ENCODE data around the gene OSBPL10.

OSBPL10 gene

GRCh38 chr3:31903686-31904431 is 77.2 kb downstream of the OSBPL10 start:
- Histone ChIP-seq H3K27me3 (replicated peaks; ENCODE audit: control insufficient read depth, insufficient read depth, low read length) (no peaks in the 10 kb centered on the region), H3K4me3 (ENCODE audit: low read length) (no peak overlapping the region), H3K9me3 (ENCODE audit: control insufficient read depth, low read length) (no peaks in the 10 kb centered on the region), H3K36me3 (ENCODE audit: control insufficient read depth, insufficient read depth, low read length, severe bottlenecking) (no peaks in the 10 kb centered on the region), H3K4me1 (ENCODE audit: control insufficient read depth, insufficient read depth, low read length) (peaks cover 8% of the 10 kb centered on the region), H3K9ac (ENCODE audit: low read length) (no peak overlapping the region)
- no peak for DNase-seq (ENCODE audit: low read depth)

- Histone ChIP-seq H3K27me3 (replicated peaks; ENCODE audit: control insufficient read depth, insufficient read depth, low read length) (no peaks in the 10 kb centered on the region), H3K4me1 (ENCODE audit: control insufficient read depth, insufficient read depth, low read length) (peaks cover 8% of the 10 kb centered on the region), H3K36me3 (ENCODE audit: control insufficient read depth, insufficient read depth, low read length, severe bottlenecking) (no peaks in the 10 kb centered on the region), H3K9me3 (ENCODE audit: control insufficient read depth, low read length) (no peaks in the 10 kb centered on the region), H3K9ac (ENCODE audit: low read length) (no peak overlapping the region), H3K4me3 (ENCODE audit: low read length) (no peak overlapping the region)
- DNase-seq (ENCODE audit: low read depth), result peak; percentile 17
These were observed 80.5 kb downstream of the OSBPL10 start for GRCh38 chr3:31900583-31900982.

GRCh38 chr3:31896648-31897433 is 84.2 kb downstream of the OSBPL10 start:
- Histone ChIP-seq H3K9ac (ENCODE audit: low read length) (no peak overlapping the region), H3K27me3 (replicated peaks; ENCODE audit: control insufficient read depth, insufficient read depth, low read length) (no peaks in the 10 kb centered on the region), H3K4me1 (ENCODE audit: control insufficient read depth, insufficient read depth, low read length) (peaks cover 25% of the 10 kb centered on the region), H3K36me3 (ENCODE audit: control insufficient read depth, insufficient read depth, low read length, severe bottlenecking) (no peaks in the 10 kb centered on the region), H3K4me3 (ENCODE audit: low read length) (no peak overlapping the region), H3K9me3 (ENCODE audit: control insufficient read depth, low read length) (no peaks in the 10 kb centered on the region)
- DNase-seq (ENCODE audit: low read depth), result no peak

GRCh38 chr3:31896026-31896425 is 85.0 kb downstream of the OSBPL10 start:
- H3K9ac ChIP-seq (ENCODE audit: low read length), result no peak overlapping the region
- no peak overlapping the region for H3K4me3 ChIP-seq (ENCODE audit: low read length)

GRCh38 chr3:31895471-31895870 is 85.6 kb downstream of the OSBPL10 start:
- Histone ChIP-seq H3K4me3 (ENCODE audit: low read length) (no peak overlapping the region), H3K9me3 (ENCODE audit: control insufficient read depth, low read length) (no peaks in the 10 kb centered on the region), H3K9ac (ENCODE audit: low read length) (no peak overlapping the region), H3K27me3 (replicated peaks; ENCODE audit: control insufficient read depth, insufficient read depth, low read length) (no peaks in the 10 kb centered on the region), H3K36me3 (ENCODE audit: control insufficient read depth, insufficient read depth, low read length, severe bottlenecking) (no peaks in the 10 kb centered on the region), H3K4me1 (ENCODE audit: control insufficient read depth, insufficient read depth, low read length) (peaks cover 29% of the 10 kb centered on the region)
- peak; percentile 12 for DNase-seq (ENCODE audit: low read depth)

More at GRCh38 chr3:31896026-31896425, 85.0 kb downstream of the OSBPL10 start:
- no peak for DNase-seq (ENCODE audit: low read depth)
- Histone ChIP-seq H3K36me3 (ENCODE audit: control insufficient read depth, insufficient read depth, low read length, severe bottlenecking) (no peaks in the 10 kb centered on the region), H3K27me3 (replicated peaks; ENCODE audit: control insufficient read depth, insufficient read depth, low read length) (no peaks in the 10 kb centered on the region), H3K4me1 (ENCODE audit: control insufficient read depth, insufficient read depth, low read length) (peaks cover 31% of the 10 kb centered on the region), H3K9me3 (ENCODE audit: control insufficient read depth, low read length) (no peaks in the 10 kb centered on the region)

- no peaks in the 10 kb centered on the region for H3K36me3 ChIP-seq (ENCODE audit: control insufficient read depth, insufficient read depth, low read length, severe bottlenecking)
- H3K27me3 ChIP-seq (replicated peaks; ENCODE audit: control insufficient read depth, insufficient read depth, low read length), result no peaks in the 10 kb centered on the region
- no peak overlapping the region for H3K4me3 ChIP-seq (ENCODE audit: low read length)
- peaks cover 1% of the 10 kb centered on the region for H3K9me3 ChIP-seq (ENCODE audit: control insufficient read depth, low read length)
- H3K4me1 ChIP-seq (ENCODE audit: control insufficient read depth, insufficient read depth, low read length), result peaks cover 23% of the 10 kb centered on the region
- no peak for DNase-seq (ENCODE audit: low read depth)
- no peak overlapping the region for H3K9ac ChIP-seq (ENCODE audit: low read length)
These were observed 88.0 kb downstream of the OSBPL10 start for GRCh38 chr3:31892916-31893573.

- Histone ChIP-seq H3K4me1 (ENCODE audit: control insufficient read depth, insufficient read depth, low read length) (peaks cover 23% of the 10 kb centered on the region), H3K27me3 (replicated peaks; ENCODE audit: control insufficient read depth, insufficient read depth, low read length) (no peaks in the 10 kb centered on the region), H3K36me3 (ENCODE audit: control insufficient read depth, insufficient read depth, low read length, severe bottlenecking) (no peaks in the 10 kb centered on the region), H3K9me3 (ENCODE audit: control insufficient read depth, low read length) (peaks cover 4% of the 10 kb centered on the region), H3K4me3 (ENCODE audit: low read length) (no peak overlapping the region), H3K9ac (ENCODE audit: low read length) (no peak overlapping the region)
- no peak for DNase-seq (ENCODE audit: low read depth)
These were observed 88.6 kb downstream of the OSBPL10 start for GRCh38 chr3:31892500-31892899.

GRCh38 chr3:31891876-31892455 is 89.1 kb downstream of the OSBPL10 start:
- DNase-seq (ENCODE audit: low read depth), result no peak
- Histone ChIP-seq H3K9ac (ENCODE audit: low read length) (no peak overlapping the region), H3K4me3 (ENCODE audit: low read length) (no peak overlapping the region), H3K9me3 (ENCODE audit: control insufficient read depth, low read length) (peaks cover 4% of the 10 kb centered on the region), H3K36me3 (ENCODE audit: control insufficient read depth, insufficient read depth, low read length, severe bottlenecking) (no peaks in the 10 kb centered on the region), H3K27me3 (replicated peaks; ENCODE audit: control insufficient read depth, insufficient read depth, low read length) (no peaks in the 10 kb centered on the region), H3K4me1 (ENCODE audit: control insufficient read depth, insufficient read depth, low read length) (peaks cover 23% of the 10 kb centered on the region)

- Histone ChIP-seq H3K4me3 (ENCODE audit: low read length) (no peak overlapping the region), H3K4me1 (ENCODE audit: control insufficient read depth, insufficient read depth, low read length) (peaks cover 23% of the 10 kb centered on the region), H3K36me3 (ENCODE audit: control insufficient read depth, insufficient read depth, low read length, severe bottlenecking) (no peaks in the 10 kb centered on the region), H3K9me3 (ENCODE audit: control insufficient read depth, low read length) (peaks cover 4% of the 10 kb centered on the region), H3K9ac (ENCODE audit: low read length) (no peak overlapping the region), H3K27me3 (replicated peaks; ENCODE audit: control insufficient read depth, insufficient read depth, low read length) (no peaks in the 10 kb centered on the region)
- DNase-seq (ENCODE audit: low read depth), result no peak
These were observed 90.2 kb downstream of the OSBPL10 start for GRCh38 chr3:31890742-31891469.

GRCh38 chr3:31890007-31890406 is 91.1 kb downstream of the OSBPL10 start:
- Histone ChIP-seq H3K9ac (ENCODE audit: low read length) (no peak overlapping the region), H3K9me3 (ENCODE audit: control insufficient read depth, low read length) (peaks cover 4% of the 10 kb centered on the region), H3K4me1 (ENCODE audit: control insufficient read depth, insufficient read depth, low read length) (peaks cover 23% of the 10 kb centered on the region), H3K36me3 (ENCODE audit: control insufficient read depth, insufficient read depth, low read length, severe bottlenecking) (no peaks in the 10 kb centered on the region), H3K4me3 (ENCODE audit: low read length) (no peak overlapping the region), H3K27me3 (replicated peaks; ENCODE audit: control insufficient read depth, insufficient read depth, low read length) (no peaks in the 10 kb centered on the region)
- no peak for DNase-seq (ENCODE audit: low read depth)

Measured in adipocyte (in vitro differentiated cells).